Sigmoid colon (tissue), 7 donors: ENCODE measurements around the gene ERMARD. TPM values are rescaled to one million over a fixed set of nuclear protein-coding genes. Genes with fewer than 3 reads are reported as not detected.
"Not testable (repeated sequence)": the region's sequence is repeated elsewhere in the genome, so short reads cannot be mapped to it uniquely, and the experiment has no call there.

Source experiments
- DNase-seq: peaks from one replicate; pipeline ENCODE4 v3.0.0-alpha.2; 2019
- H3K27ac ChIP-seq, 4 donors: fragments of 200-600 bp; sonication (generic); one replicate each; pipeline ENCODE4 v1.5.1; 2016 to 2019; ENCODE audit warnings: mild to moderate bottlenecking in 1 of 4
- H3K27me3 ChIP-seq, 3 donors: fragments of 200-600 bp; sonication (generic); one replicate each; pipeline ENCODE4 v1.5.1; 2019; ENCODE audit warnings: mild to moderate bottlenecking in 1 of 3
- H3K36me3 ChIP-seq, 4 donors: fragments of 200-600 bp; sonication (generic); one replicate each; pipeline ENCODE4 v1.5.1; 2016 to 2019
- H3K4me1 ChIP-seq, 4 donors: fragments of 200-600 bp; sonication (generic); one replicate each; pipeline ENCODE4 v1.5.1; 2017 to 2019
- H3K4me3 ChIP-seq, 4 donors: fragments of 200-600 bp; sonication (generic); one replicate each; pipeline ENCODE4 v1.5.1; 2017 to 2019; ENCODE audit warnings: mild to moderate bottlenecking in 2 of 4, moderate library complexity in 1 of 4
- H3K9me3 ChIP-seq, 4 donors: fragments of 200-600 bp in 3 of 4; sonication (generic) in 3 of 4; one replicate each; pipeline versions ENCODE4 v1.5.1 to v1.6.1; 2013 to 2019
- EP300 ChIP-seq, 4 donors: sonication (generic); formaldehyde crosslinking; IDR thresholded peaks; one replicate each; pipeline ENCODE4 v1.6.1; 2017; ENCODE audit warnings: antibody characterized with exemption in 4 of 4
- POLR2A ChIP-seq, 2 donors: fragments of 450-650 bp; IDR thresholded peaks; one replicate each; pipeline ENCODE4 v1.6.1; 2016; ENCODE audit warnings: antibody characterized with exemption in 2 of 2, mild to moderate bottlenecking in 2 of 2, moderate library complexity in 2 of 2
- POLR2AphosphoS5 ChIP-seq, 4 donors: sonication (generic); formaldehyde crosslinking; IDR thresholded peaks; one replicate each; pipeline ENCODE4 v1.6.1; 2017; ENCODE audit warnings: antibody characterized with exemption in 4 of 4
- WGBS, 2 donors: extraction: QIAGEN DNeasy Blood & Tissue Kit; methylation state at CpG; one replicate each; pipeline ENCODE4 v1.1.7; 2013; 5-methylcytosine and 5-hydroxymethylcytosine counted together
- intact Hi-C: fragments of 100-400 bp; cut with DNase I; formaldehyde crosslinking; loops from one replicate; pipeline ENCODE4 v1.15.1; 2023
- polyA plus RNA-seq, 3 donors: library from polyadenylated mRNA; stranded (reverse); fragments of 200-250 nt; gene quantifications; one replicate each; pipeline ENCODE4 v1.2.3, GENCODE V29; 2013
- total RNA-seq, 4 donors: library from RNA; depleted of rRNA; stranded (reverse); fragments of >200 nt; gene quantifications; one replicate each; pipeline ENCODE4 v1.1.0, GENCODE V29; 2016
- TF ChIP-seq, protein P1 (sequence below), 4 experiments: fragments of 450-650 bp in 3 of 4; fragments of 200-600 bp in 1 of 4; IDR thresholded peaks; one replicate each; pipeline ENCODE4 v1.5.1; 2016 to 2019; ENCODE audit warnings: antibody characterized with exemption in 4 of 4, mild to moderate bottlenecking in 3 of 4, moderate library complexity in 2 of 4
- donor health status: healthy with polysubstance abuse.
- donor health status: Bipolar disorder and iron deficiency.
- donor health status: healthy.

The ERMARD gene
- total and polyA plus RNA-seq, 7 donors = 9.0 to 32.4 (median 18.2) TPM

DNA sequence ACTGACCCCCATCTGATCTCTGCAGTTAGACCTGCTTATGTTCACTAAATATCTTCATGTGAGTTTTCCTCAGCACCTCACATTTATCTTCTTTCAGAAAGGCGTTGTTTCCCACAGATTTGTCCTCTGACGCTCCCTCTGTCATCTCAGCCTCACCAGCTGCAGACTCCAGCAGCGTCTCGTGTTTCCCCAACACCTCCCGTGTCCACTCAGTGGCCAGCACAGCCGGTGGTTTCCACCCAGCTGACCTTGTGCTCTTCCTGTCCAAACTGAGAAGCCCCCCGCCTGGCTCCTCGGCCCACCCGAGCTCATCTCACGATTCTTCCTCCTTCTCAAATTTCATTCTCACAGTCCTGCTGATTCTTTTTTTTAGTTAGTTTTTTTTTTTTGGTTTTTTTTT lies 12.5 kb downstream of the ERMARD start:
- peaks cover 7 to 100% (median 21%) of the 10 kb centered on the region in 4 donors for H3K36me3 ChIP-seq

GRCh38 chr6:169765789-169766188 lies 14.4 kb downstream of the ERMARD start:
- intact Hi-C loops, DNase-seq, H3K9me3 ChIP-seq, H3K27me3 ChIP-seq, H3K4me1 ChIP-seq, H3K27ac ChIP-seq, H3K4me3 ChIP-seq: not testable (repeated sequence)
- 88 to 96% methylated on average over 5 to 10 of the region's 10 CpGs for WGBS, 2 donors
- peaks cover 7 to 94% (median 16%) of the 10 kb centered on the region in 4 donors for H3K36me3 ChIP-seq

More for the DNA sequence above, 12.5 kb downstream of the ERMARD start:
- TF ChIP-seq, protein P1, sequence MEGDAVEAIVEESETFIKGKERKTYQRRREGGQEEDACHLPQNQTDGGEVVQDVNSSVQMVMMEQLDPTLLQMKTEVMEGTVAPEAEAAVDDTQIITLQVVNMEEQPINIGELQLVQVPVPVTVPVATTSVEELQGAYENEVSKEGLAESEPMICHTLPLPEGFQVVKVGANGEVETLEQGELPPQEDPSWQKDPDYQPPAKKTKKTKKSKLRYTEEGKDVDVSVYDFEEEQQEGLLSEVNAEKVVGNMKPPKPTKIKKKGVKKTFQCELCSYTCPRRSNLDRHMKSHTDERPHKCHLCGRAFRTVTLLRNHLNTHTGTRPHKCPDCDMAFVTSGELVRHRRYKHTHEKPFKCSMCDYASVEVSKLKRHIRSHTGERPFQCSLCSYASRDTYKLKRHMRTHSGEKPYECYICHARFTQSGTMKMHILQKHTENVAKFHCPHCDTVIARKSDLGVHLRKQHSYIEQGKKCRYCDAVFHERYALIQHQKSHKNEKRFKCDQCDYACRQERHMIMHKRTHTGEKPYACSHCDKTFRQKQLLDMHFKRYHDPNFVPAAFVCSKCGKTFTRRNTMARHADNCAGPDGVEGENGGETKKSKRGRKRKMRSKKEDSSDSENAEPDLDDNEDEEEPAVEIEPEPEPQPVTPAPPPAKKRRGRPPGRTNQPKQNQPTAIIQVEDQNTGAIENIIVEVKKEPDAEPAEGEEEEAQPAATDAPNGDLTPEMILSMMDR (IDR thresholded peaks at IDR 0.05) = no peak
- TF ChIP-seq POLR2AphosphoS5 (IDR thresholded peaks at IDR 0.05) (no peak), EP300 (IDR thresholded peaks at IDR 0.05) (no peak), POLR2A (IDR thresholded peaks at IDR 0.05) (no peak)
- Histone ChIP-seq H3K9me3 (no peaks in the 10 kb centered on the region), H3K27ac (no peak overlapping the region), H3K4me1 (no peaks in the 10 kb centered on the region), H3K4me3 (no peak overlapping the region), H3K27me3 (no peaks in the 10 kb centered on the region)
- 89 to 93% methylated on average over 10 of the region's 10 CpGs for WGBS, 2 donors
- no peak for DNase-seq
- intact Hi-C loops = no loop called here

GRCh38 chr6:169766232-169766631 lies 14.8 kb downstream of the ERMARD start:
- DNase-seq = no peak
- intact Hi-C loops = no loop called here
- H3K27ac ChIP-seq = no peak overlapping the region
- H3K27me3 ChIP-seq = no peaks in the 10 kb centered on the region
- H3K4me1 ChIP-seq = no peaks in the 10 kb centered on the region
- TF ChIP-seq EP300 (IDR thresholded peaks at IDR 0.05) = no peak
- no peak for TF ChIP-seq POLR2A (IDR thresholded peaks at IDR 0.05)
- TF ChIP-seq POLR2AphosphoS5 (IDR thresholded peaks at IDR 0.05) = no peak
- TF ChIP-seq, protein P1 (IDR thresholded peaks at IDR 0.05) = no peak
- no peaks in the 10 kb centered on the region for H3K9me3 ChIP-seq
- H3K36me3 ChIP-seq = peaks cover 7 to 92% (median 15%) of the 10 kb centered on the region in 4 donors
- no peak overlapping the region for H3K4me3 ChIP-seq
- WGBS, 2 donors = 82 to 86% methylated on average over 5 of the region's 5 CpGs

DNA sequence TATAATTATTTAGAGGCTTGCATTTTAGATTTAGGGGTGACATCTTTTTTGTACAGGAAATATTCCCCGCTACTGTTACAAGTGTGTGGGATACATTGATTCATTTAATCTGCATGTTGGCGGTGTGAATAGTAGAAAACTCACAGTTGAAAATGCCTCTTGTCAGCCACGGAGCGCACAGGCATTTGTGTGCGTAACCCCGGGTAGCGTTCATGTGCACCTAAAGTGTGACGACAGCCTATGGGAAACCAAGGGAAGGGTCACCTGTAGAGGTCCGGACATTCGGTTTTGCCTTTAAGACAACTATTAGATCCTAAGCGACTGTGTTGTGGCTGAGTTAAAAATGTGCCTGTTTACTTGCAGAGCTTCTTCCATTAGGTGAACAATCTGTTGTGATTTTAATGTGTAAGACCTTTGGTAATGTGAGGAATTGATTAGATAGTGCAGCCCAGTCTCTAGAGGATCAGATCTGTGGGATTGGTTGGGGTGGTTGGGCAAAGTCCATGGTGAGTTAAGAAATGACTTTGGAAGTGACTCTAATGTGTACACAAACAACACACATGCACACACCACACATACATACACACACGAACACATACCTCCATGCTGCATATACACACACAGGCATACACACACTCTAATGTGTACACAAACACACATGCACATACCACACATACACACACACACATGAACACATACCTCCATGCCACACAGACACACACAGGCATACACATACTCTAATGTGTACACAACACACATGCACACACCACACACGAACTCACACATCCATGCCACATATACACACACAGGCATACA lies 15.7 kb downstream of the ERMARD start:
- H3K27me3 ChIP-seq = no peaks in the 10 kb centered on the region
- DNase-seq = no peak
- H3K4me1 ChIP-seq = no peaks in the 10 kb centered on the region
- peaks cover 11 to 92% (median 17%) of the 10 kb centered on the region in 4 donors for H3K36me3 ChIP-seq
- intact Hi-C loops = no loop called here
- no peak overlapping the region for H3K4me3 ChIP-seq
- TF ChIP-seq POLR2AphosphoS5 (IDR thresholded peaks at IDR 0.05) (no peak), EP300 (IDR thresholded peaks at IDR 0.05) (no peak), POLR2A (IDR thresholded peaks at IDR 0.05) (no peak)
- H3K27ac ChIP-seq = no peak overlapping the region
- H3K9me3 ChIP-seq = no peaks in the 10 kb centered on the region
- WGBS, 2 donors = 96% methylated on average over 13 of the region's 13 CpGs

GRCh38 chr6:169774347-169774746 lies 22.9 kb downstream of the ERMARD start:
- no peaks in the 10 kb centered on the region for H3K27me3 ChIP-seq
- TF ChIP-seq EP300 (IDR thresholded peaks at IDR 0.05) (no peak), POLR2AphosphoS5 (IDR thresholded peaks at IDR 0.05) (no peak), POLR2A (IDR thresholded peaks at IDR 0.05) (no peak)
- TF ChIP-seq, protein P1 (IDR thresholded peaks at IDR 0.05) = no peak
- peaks cover 4 to 87% (median 13%) of the 10 kb centered on the region in 4 donors for H3K36me3 ChIP-seq
- no peak for DNase-seq
- no peak overlapping the region for H3K4me3 ChIP-seq
- H3K9me3 ChIP-seq = no peaks in the 10 kb centered on the region
- intact Hi-C loops = no loop called here
- no peak overlapping the region for H3K27ac ChIP-seq
- WGBS, 2 donors = 92 to 94% methylated on average over 9 of the region's 9 CpGs
- no peaks in the 10 kb centered on the region for H3K4me1 ChIP-seq
